AG04450 (cell line): ENCODE measurements around the gene SGMS1. TPM values are rescaled to one million over a fixed set of nuclear protein-coding genes. Genes with fewer than 3 reads are reported as not detected.

Source experiments
- CTCF ChIA-PET: fragments of 300-600, 350-600 bp; formaldehyde crosslinking; extraction: SDS; loops from one replicate; lab custom pipeline; 2022; ENCODE audit warnings: antibody characterized with exemption, inconsistent platforms; lab: Charles Lee
- POLR2A ChIA-PET: fragments of 350-600 bp; formaldehyde crosslinking; extraction: SDS; loops from one replicate; lab custom pipeline; 2021; ENCODE audit warnings: antibody characterized with exemption, inconsistent platforms; lab: Yijun Ruan, JAX
- DNase-seq: peaks from one replicate; pipeline ENCODE4 v3.0.0-alpha.2; 2011; ENCODE audit warnings: low read depth, low spot score
- H3K27ac ChIP-seq: one replicate; pipeline ENCODE4 v1.5.1; 2012; ENCODE audit warnings: low read depth, low read length, control low read depth
- H3K27me3 ChIP-seq: one replicate; pipeline ENCODE4 v1.6.0; 2012; ENCODE audit warnings: low read length; ENCODE audit not compliant: control insufficient read depth, insufficient read depth
- H3K4me3 ChIP-seq: 2 replicates; pipeline ENCODE4 v1.5.1; 2011; ENCODE audit warnings: mild to moderate bottlenecking, low read depth, low read length, control low read depth
- H3K9me3 ChIP-seq: 2 replicates; pipeline ENCODE4 v1.5.1; 2012; ENCODE audit warnings: low read length; ENCODE audit not compliant: control insufficient read depth, insufficient read depth
- polyA plus RNA-seq: library from polyadenylated mRNA; depleted of rRNA; stranded (reverse); fragments of >200 nt; gene quantifications from 2 replicates; pipeline ENCODE4 v1.2.3, GENCODE V29; 2011
- TF ChIP-seq, protein P1 (sequence below): IDR thresholded peaks from 2 replicates; pipeline ENCODE4 v1.5.1; 2011; ENCODE audit warnings: low read depth, low read length, control low read depth, inconsistent platforms

SGMS1 gene
- polyA plus RNA-seq, 1 experiment, result 17.7 TPM

DNA sequence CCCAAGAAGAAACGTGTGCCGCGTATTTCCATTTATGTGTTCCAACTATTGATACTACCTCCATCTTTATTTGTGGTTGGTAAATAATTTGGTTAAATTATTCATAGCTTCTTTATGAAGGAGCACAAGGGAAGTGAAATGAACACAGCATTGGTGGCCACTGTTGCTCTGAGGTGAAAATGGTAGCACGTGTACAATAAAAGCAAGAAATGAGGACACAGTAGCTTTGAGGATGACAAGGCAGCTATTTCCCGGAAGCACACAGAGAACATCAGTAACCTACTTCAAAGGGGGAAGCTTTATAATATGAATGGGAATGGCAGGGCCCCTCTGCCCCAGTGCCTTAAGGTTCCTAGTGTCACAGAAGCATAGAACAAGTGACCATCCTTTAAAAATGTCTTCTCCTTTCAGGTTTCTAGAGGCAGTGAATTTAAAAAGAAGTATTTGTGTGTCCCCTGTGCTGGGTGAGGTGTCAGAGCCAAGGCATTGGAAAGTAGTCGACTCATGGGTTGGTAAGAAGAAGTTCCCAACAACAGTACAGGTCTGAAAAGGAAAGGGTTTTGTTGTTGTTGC, 78.8 kb downstream of the SGMS1 start:
- Histone ChIP-seq H3K27me3 (no peaks in the 10 kb centered on the region), H3K27ac (no peak overlapping the region), H3K9me3 (no peaks in the 10 kb centered on the region), H3K4me3 (no peak overlapping the region)
- CTCF ChIA-PET, result no interaction called here
- POLR2A ChIA-PET, result no interaction called here
- TF ChIP-seq, protein P1, sequence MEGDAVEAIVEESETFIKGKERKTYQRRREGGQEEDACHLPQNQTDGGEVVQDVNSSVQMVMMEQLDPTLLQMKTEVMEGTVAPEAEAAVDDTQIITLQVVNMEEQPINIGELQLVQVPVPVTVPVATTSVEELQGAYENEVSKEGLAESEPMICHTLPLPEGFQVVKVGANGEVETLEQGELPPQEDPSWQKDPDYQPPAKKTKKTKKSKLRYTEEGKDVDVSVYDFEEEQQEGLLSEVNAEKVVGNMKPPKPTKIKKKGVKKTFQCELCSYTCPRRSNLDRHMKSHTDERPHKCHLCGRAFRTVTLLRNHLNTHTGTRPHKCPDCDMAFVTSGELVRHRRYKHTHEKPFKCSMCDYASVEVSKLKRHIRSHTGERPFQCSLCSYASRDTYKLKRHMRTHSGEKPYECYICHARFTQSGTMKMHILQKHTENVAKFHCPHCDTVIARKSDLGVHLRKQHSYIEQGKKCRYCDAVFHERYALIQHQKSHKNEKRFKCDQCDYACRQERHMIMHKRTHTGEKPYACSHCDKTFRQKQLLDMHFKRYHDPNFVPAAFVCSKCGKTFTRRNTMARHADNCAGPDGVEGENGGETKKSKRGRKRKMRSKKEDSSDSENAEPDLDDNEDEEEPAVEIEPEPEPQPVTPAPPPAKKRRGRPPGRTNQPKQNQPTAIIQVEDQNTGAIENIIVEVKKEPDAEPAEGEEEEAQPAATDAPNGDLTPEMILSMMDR, result no peak
- no peak for DNase-seq

DNA sequence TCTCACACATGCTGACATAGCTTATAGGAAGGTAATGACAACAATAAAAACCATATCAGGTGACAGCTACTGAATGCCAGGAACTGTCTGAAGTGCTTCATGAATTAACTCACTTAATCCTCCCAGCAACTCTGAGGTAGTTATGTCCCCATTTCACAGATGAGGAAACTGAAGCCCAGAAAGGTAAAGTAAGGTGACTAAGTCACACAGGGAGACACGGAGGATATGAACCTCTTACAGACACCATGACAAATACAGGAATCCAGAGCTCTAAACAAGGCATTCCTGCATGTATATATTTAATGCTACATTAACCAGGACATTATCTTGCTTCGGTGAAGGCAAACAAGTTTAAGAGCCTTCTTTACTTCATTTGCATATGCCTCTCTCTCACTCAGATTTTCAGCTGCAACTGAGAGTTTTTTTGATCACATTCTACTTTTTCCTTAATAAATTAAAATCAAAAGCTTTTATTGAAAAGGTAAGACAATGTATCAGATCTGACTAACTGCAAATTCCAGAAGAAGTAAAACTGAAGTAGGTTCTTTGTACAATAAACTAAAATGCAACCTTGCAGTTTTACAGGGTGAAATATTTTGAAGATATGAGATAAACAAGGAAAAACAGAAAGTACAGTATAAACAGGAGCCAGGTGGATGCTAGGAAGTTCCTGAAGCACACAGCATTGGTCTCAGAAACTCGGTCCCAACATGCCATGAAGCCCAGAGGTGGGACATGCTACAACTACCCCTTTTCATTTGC, 79.5 kb downstream of the SGMS1 start:
- H3K4me3 ChIP-seq, result no peak overlapping the region
- H3K27ac ChIP-seq, result no peak overlapping the region
- ChIA-PET POLR2A (no interaction called here), CTCF (no interaction called here)
- H3K9me3 ChIP-seq, result no peaks in the 10 kb centered on the region
- DNase-seq, result no peak
- no peaks in the 10 kb centered on the region for H3K27me3 ChIP-seq
- TF ChIP-seq, protein P1, result no peak

DNA sequence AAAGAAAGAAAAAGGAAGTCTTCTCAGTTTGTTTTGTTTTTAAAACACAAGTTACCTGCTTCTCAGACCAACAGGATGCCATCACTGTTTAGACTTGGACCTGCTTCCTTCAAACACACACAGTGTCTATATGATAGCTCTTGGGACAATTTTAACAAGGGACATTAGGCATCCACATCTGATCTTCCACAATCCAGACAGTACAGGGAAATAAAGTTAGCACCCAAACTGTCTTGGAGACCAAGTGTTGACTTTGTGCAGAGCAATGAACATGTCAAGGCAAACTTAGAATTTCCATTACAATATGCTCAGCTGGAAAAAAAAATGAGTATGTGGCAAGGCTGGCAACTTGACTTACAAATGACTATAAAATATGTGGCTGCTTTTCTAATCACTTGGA, 80.9 kb downstream of the SGMS1 start:
- DNase-seq, result no peak
- TF ChIP-seq, protein P1, result no peak
- Histone ChIP-seq H3K9me3 (no peaks in the 10 kb centered on the region), H3K4me3 (no peak overlapping the region), H3K27me3 (no peaks in the 10 kb centered on the region), H3K27ac (no peak overlapping the region)
- CTCF ChIA-PET, result no interaction called here
- POLR2A ChIA-PET, result no interaction called here

DNA sequence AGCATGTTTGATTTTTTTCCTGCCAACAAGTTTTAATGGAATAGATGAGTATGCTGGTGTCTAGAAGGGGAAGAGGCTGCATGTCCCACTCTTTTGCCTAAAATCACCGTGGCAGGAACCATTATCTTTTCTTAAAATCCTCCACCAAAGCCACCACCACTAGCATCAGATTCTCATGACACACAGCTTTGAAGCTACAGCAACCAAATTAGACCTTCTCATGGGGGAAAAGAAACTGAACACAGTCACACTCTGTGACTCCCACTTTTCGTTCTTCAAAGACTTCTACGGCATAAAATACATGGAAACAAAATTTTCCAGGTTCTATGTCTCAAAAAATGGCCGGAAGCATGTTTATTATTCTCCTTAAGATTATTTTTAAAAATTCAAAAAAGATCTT, 81.8 kb downstream of the SGMS1 start:
- no peaks in the 10 kb centered on the region for H3K9me3 ChIP-seq
- ChIA-PET CTCF (no interaction called here), POLR2A (no interaction called here)
- H3K27ac ChIP-seq, result no peak overlapping the region
- no peak for DNase-seq
- TF ChIP-seq, protein P1, result no peak
- H3K27me3 ChIP-seq, result no peaks in the 10 kb centered on the region
- no peak overlapping the region for H3K4me3 ChIP-seq

DNA sequence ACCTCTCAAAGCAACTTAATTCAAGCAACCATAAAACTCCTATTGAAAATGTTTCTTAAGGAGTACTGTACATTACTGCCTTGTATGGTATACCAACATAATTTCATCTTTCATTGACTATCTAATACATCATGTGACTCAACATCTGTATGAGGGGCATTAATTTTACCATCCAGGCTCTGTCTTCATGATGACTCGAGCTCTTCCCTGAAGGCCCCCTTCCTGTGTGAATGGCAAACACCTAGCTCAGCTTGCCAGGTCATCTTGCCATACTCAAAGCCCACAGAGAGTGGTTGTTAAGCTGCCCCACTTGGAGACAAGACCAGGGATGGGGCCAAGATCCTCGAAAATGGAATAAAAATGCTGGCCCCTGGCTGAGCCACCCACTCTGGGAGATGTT, 82.4 kb downstream of the SGMS1 start:
- Histone ChIP-seq H3K27me3 (no peaks in the 10 kb centered on the region), H3K4me3 (no peak overlapping the region), H3K9me3 (no peaks in the 10 kb centered on the region), H3K27ac (no peak overlapping the region)
- POLR2A ChIA-PET, result no interaction called here
- no peak for DNase-seq
- CTCF ChIA-PET, result no interaction called here
- TF ChIP-seq, protein P1, result no peak
